ENCODE data around the gene ZNF366.

Gene ZNF366

GRCh38 chr5:72494623-72495124 is 12.5 kb downstream of the ZNF366 start:
- DNase-seq (ENCODE audit: low spot score) = no peak

GRCh38 chr5:72489536-72489935 is 17.7 kb downstream of the ZNF366 start:
- DNase-seq (ENCODE audit: low spot score) = no peak

GRCh38 chr5:72488756-72489155 is 18.5 kb downstream of the ZNF366 start:
- DNase-seq (ENCODE audit: low spot score) = no peak

- no peak for DNase-seq (ENCODE audit: low spot score)
Observed at GRCh38 chr5:72487177-72487576, 20.0 kb downstream of the ZNF366 start.

- DNase-seq (ENCODE audit: low spot score) = no peak
Observed at GRCh38 chr5:72486371-72486770, 20.8 kb downstream of the ZNF366 start.

- no peak for DNase-seq (ENCODE audit: low spot score)
Observed at GRCh38 chr5:72485430-72485974, 21.7 kb downstream of the ZNF366 start.

GRCh38 chr5:72482046-72482445 is 25.2 kb downstream of the ZNF366 start:
- DNase-seq (ENCODE audit: low spot score) = no peak

- no peak for DNase-seq (ENCODE audit: low spot score)
Observed at GRCh38 chr5:72480841-72481240, 26.4 kb downstream of the ZNF366 start.

- no peak for DNase-seq (ENCODE audit: low spot score)
Observed at GRCh38 chr5:72479921-72480320, 27.3 kb downstream of the ZNF366 start.

- DNase-seq (ENCODE audit: low spot score) = no peak
Observed at GRCh38 chr5:72478684-72479083, 28.5 kb downstream of the ZNF366 start.

GRCh38 chr5:72478276-72478675 is 28.9 kb downstream of the ZNF366 start:
- no peak for DNase-seq (ENCODE audit: low spot score)

- DNase-seq (ENCODE audit: low spot score) = no peak
Observed at GRCh38 chr5:72477644-72478043, 29.6 kb downstream of the ZNF366 start.

- DNase-seq (ENCODE audit: low spot score) = no peak
Observed at GRCh38 chr5:72477176-72477575, 30.0 kb downstream of the ZNF366 start.

GRCh38 chr5:72476721-72477120 is 30.5 kb downstream of the ZNF366 start:
- no peak for DNase-seq (ENCODE audit: low spot score)

- DNase-seq (ENCODE audit: low spot score) = no peak
Observed at GRCh38 chr5:72476275-72476674, 30.9 kb downstream of the ZNF366 start.

GRCh38 chr5:72474516-72474915 is 32.7 kb downstream of the ZNF366 start:
- no peak for DNase-seq (ENCODE audit: low spot score)

GRCh38 chr5:72474046-72474500 is 33.1 kb downstream of the ZNF366 start:
- DNase-seq (ENCODE audit: low spot score) = no peak

GRCh38 chr5:72472666-72473422 is 34.4 kb downstream of the ZNF366 start:
- no peak for DNase-seq (ENCODE audit: low spot score)

GRCh38 chr5:72472031-72472430 is 35.2 kb downstream of the ZNF366 start:
- DNase-seq (ENCODE audit: low spot score) = no peak

- no peak for DNase-seq (ENCODE audit: low spot score)
Observed at GRCh38 chr5:72470826-72471225, 36.4 kb downstream of the ZNF366 start.

- DNase-seq (ENCODE audit: low spot score) = no peak
Observed at GRCh38 chr5:72468606-72469005, 38.6 kb downstream of the ZNF366 start.

- no peak for DNase-seq (ENCODE audit: low spot score)
Observed at GRCh38 chr5:72468024-72468423, 39.2 kb downstream of the ZNF366 start.

GRCh38 chr5:72467461-72467860 is 39.7 kb downstream of the ZNF366 start:
- no peak for DNase-seq (ENCODE audit: low spot score)

Data from NAMALWA (cell line).